Rectal smooth muscle tissue (tissue), 1 donor: ENCODE results near the gene SIX1.

ENCODE experiments used
- H3K27ac ChIP-seq: one replicate; pipeline ENCODE4 v1.7.0; 2013; ENCODE audit warnings: low read depth, low read length, inconsistent platforms
- H3K27me3 ChIP-seq: one replicate; pipeline ENCODE4 v1.7.0; 2013; ENCODE audit warnings: low read length; ENCODE audit not compliant: control insufficient read depth, insufficient read depth
- H3K36me3 ChIP-seq: one replicate; pipeline ENCODE4 v1.7.0; 2013; ENCODE audit warnings: low read length; ENCODE audit not compliant: control insufficient read depth, insufficient read depth
- H3K4me1 ChIP-seq: one replicate; pipeline ENCODE4 v1.7.0; 2013; ENCODE audit warnings: low read length; ENCODE audit not compliant: control insufficient read depth, insufficient read depth
- H3K4me3 ChIP-seq: one replicate; pipeline ENCODE4 v1.7.0; 2013; ENCODE audit warnings: low read length
- H3K9ac ChIP-seq: one replicate; pipeline ENCODE4 v1.7.0; 2013; ENCODE audit warnings: low read length

The SIX1 gene

GRCh38 chr14:60648934-60649874 lies at the start of gene SIX1:
Gene SIX1 (minus strand): TSS chr14:60649477. CDS start chr14:60649189, 288 bp downstream.
- H3K27me3 ChIP-seq = peaks cover 69% of the 10 kb centered on the region
- H3K9ac ChIP-seq = no peak within 1 kb of the TSS
- no peaks in the 10 kb centered on the region for H3K4me1 ChIP-seq
- no peaks in the 10 kb centered on the region for H3K36me3 ChIP-seq
- H3K4me3 ChIP-seq = peak within 1 kb of the TSS; percentile 61
- H3K27ac ChIP-seq = no peak within 1 kb of the TSS

DNA sequence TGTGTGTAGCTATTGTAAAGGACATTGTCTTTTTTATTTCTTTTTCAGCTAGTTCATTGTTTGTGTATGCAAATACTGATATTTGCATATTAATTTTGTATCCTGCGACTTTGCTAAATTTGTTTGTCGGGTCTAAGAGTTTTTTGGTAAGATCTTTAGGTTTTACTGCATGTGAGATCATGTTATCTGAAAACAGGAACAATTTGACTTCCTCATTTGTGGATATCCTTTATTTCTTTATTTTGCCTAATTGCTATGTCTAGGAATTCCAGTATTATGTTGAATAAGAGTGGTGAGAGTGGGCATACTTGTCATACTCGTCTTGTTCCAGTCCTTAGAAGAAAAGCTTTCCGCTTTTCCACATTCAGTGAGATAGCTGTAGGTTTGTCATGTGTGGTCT lies 46.0 kb upstream of the SIX1 start:
- Histone ChIP-seq H3K4me1 (no peaks in the 10 kb centered on the region), H3K36me3 (no peaks in the 10 kb centered on the region), H3K27me3 (no peaks in the 10 kb centered on the region), H3K9ac (no peak overlapping the region), H3K4me3 (no peak overlapping the region), H3K27ac (no peak overlapping the region)

DNA sequence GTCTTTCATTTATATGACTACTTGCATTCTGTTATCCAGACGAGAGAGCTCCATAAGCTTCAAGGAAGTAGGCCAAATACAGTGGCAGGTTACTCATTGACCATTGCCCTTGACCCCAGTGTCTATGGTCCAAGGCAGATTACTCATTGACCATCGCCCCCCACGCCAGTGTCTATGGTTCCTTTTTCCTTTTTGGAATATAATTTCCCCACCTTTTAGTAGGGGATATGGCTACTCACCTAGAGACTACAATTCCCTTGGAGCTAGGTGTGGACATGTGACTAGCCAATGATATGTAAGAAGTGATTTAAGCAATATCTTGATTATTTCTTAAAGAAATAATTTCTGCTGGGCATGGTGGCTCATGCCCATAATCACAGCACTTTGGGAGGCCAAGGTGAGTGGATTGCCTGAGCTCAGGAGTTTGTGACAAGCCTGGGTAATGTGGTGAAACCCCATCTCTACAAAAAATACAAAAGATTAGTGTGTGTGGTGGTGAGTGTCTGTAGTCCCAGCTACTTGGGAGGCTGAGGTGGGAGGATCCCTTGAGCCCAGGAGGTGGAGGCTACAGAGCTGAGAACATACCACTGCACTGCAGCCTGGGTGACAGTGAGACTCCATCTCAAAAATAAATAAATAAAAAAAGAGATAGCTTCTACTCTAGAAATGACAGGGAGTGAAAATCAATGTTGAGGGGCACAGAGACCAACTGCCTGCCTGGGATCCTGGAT lies 42.3 kb upstream of the SIX1 start:
- Histone ChIP-seq H3K4me3 (no peak overlapping the region), H3K9ac (no peak overlapping the region), H3K36me3 (no peaks in the 10 kb centered on the region), H3K27ac (no peak overlapping the region), H3K27me3 (no peaks in the 10 kb centered on the region), H3K4me1 (no peaks in the 10 kb centered on the region)

DNA sequence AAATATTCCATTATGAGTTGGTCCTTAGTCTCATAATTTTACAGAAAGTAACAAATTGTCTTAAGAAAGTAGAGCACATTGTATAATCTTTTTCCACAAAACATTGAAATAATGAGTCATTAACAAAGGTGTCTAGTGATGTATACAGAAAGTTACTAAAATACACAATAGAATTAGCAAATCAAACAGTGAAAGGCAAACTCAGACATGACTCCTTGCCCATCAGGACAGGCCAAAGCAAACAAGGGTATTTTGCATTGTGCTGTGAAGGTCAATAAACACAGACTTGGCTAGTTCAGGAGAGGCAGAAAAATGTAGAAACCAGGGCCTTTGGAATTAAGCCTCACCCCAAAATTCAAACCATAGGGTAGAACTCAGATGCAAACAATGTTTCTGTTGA lies 37.6 kb upstream of the SIX1 start:
- Histone ChIP-seq H3K4me1 (no peaks in the 10 kb centered on the region), H3K27me3 (no peaks in the 10 kb centered on the region), H3K36me3 (no peaks in the 10 kb centered on the region)

GRCh38 chr14:60684203-60684602 lies 34.9 kb upstream of the SIX1 start:
- no peaks in the 10 kb centered on the region for H3K36me3 ChIP-seq
- H3K9ac ChIP-seq = no peak overlapping the region
- no peaks in the 10 kb centered on the region for H3K4me1 ChIP-seq

More for the DNA sequence above, 37.6 kb upstream of the SIX1 start:
- Histone ChIP-seq H3K9ac (no peak overlapping the region), H3K27ac (no peak overlapping the region), H3K4me3 (no peak overlapping the region)

DNA sequence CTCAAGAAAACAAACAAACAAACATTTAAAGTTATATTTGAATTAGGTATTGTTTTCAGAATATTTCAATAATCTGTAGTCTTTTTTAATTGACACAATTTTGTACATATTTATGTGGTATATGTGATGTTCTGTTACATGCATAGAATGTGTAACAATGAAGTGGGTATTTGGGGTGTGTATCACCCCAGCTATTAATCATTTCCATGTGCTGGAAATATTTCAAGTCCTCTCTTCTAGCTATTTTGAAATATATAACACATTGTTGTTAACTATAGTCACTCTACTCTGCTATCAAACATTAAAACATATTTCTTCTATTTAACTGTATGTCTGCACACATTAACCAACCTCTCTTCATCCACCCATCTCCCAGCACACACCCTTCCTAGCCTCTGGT lies 32.0 kb upstream of the SIX1 start:
- H3K4me1 ChIP-seq = no peaks in the 10 kb centered on the region
- H3K27ac ChIP-seq = no peak overlapping the region
- no peaks in the 10 kb centered on the region for H3K27me3 ChIP-seq

More at GRCh38 chr14:60684203-60684602, 34.9 kb upstream of the SIX1 start:
- Histone ChIP-seq H3K4me3 (no peak overlapping the region), H3K27ac (no peak overlapping the region), H3K27me3 (no peaks in the 10 kb centered on the region)

DNA sequence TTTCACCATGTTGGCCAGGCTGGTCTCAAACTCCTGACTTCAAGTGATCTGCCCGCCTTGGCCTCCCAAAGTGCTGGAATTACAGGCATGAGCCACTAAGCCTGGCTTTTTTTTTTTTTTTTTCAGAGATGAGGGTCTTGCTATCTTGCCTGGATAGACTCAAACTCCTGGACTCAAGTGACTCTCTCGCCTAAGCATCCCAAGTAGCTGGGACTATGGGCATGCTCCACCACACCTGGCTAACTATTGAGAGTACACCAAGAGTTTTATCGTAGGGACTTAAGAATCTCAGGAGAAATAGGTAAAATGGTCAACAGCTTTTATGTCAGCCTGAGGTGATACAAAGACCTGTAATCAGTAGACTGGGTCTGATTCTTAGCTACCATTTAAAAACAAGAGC lies 31.2 kb upstream of the SIX1 start:
- Histone ChIP-seq H3K36me3 (no peaks in the 10 kb centered on the region), H3K27me3 (no peaks in the 10 kb centered on the region), H3K27ac (no peak overlapping the region), H3K4me1 (no peaks in the 10 kb centered on the region), H3K4me3 (no peak overlapping the region), H3K9ac (no peak overlapping the region)

More for the DNA sequence above, 32.0 kb upstream of the SIX1 start:
- Histone ChIP-seq H3K36me3 (no peaks in the 10 kb centered on the region), H3K9ac (no peak overlapping the region), H3K4me3 (no peak overlapping the region)

GRCh38 chr14:60679566-60680258 lies 30.4 kb upstream of the SIX1 start:
- Histone ChIP-seq H3K4me1 (no peaks in the 10 kb centered on the region), H3K4me3 (no peak overlapping the region), H3K9ac (no peak overlapping the region), H3K36me3 (no peaks in the 10 kb centered on the region), H3K27ac (no peak overlapping the region), H3K27me3 (no peaks in the 10 kb centered on the region)

DNA sequence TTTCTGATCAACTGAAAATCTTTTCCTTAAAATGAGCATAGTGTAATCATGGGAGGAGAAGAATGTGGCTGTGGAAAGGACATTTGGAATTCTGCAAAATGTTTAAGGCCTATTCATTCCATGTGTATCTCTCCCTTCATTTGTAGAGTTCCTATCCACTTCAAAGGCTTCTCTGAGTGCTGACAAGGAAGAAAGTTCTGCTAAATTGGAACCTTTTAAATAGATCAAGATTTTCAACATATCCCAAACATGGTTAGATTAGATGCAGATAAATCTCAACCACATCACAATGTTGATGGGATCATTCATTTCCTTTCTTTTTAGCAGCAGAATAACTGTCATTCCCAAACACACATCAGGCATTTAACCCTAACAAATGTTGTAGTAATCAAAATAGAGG lies 28.4 kb upstream of the SIX1 start:
- Histone ChIP-seq H3K36me3 (no peaks in the 10 kb centered on the region), H3K4me3 (no peak overlapping the region), H3K4me1 (no peaks in the 10 kb centered on the region), H3K27me3 (no peaks in the 10 kb centered on the region), H3K27ac (no peak overlapping the region), H3K9ac (no peak overlapping the region)

GRCh38 chr14:60670989-60671388 lies 21.7 kb upstream of the SIX1 start:
- Histone ChIP-seq H3K27me3 (no peaks in the 10 kb centered on the region), H3K4me1 (no peaks in the 10 kb centered on the region), H3K36me3 (no peaks in the 10 kb centered on the region), H3K27ac (no peak overlapping the region), H3K9ac (no peak overlapping the region), H3K4me3 (no peak overlapping the region)

- H3K36me3 ChIP-seq = no peaks in the 10 kb centered on the region
- no peaks in the 10 kb centered on the region for H3K27me3 ChIP-seq
- H3K27ac ChIP-seq = no peak overlapping the region
- no peak overlapping the region for H3K9ac ChIP-seq
- no peak overlapping the region for H3K4me3 ChIP-seq
- no peaks in the 10 kb centered on the region for H3K4me1 ChIP-seq
Measured at GRCh38 chr14:60668431-60669112, 19.3 kb upstream of the SIX1 start.

- Histone ChIP-seq H3K9ac (no peak overlapping the region), H3K27ac (no peak overlapping the region), H3K27me3 (no peaks in the 10 kb centered on the region), H3K36me3 (no peaks in the 10 kb centered on the region), H3K4me3 (no peak overlapping the region), H3K4me1 (no peaks in the 10 kb centered on the region)
Measured at GRCh38 chr14:60665177-60665550, 15.9 kb upstream of the SIX1 start.
